BE2C (cell line): ENCODE data around the gene DPF3.
A peak's percentile ranks its signal among the peaks of the same experiment; 100 is the strongest.

Source experiments
- DNase-seq: peaks from one replicate; pipeline ENCODE4 v3.0.0-alpha.2; 2020
- H3K27me3 ChIP-seq: fragments of 250-450 bp; sonication (Bioruptor Pico); 2 replicates; pipeline ENCODE4 v1.5.1; 2020; ENCODE audit warnings: mild to moderate bottlenecking
- H3K36me3 ChIP-seq: fragments of 250-450 bp; sonication (Bioruptor Pico); 2 replicates; pipeline ENCODE4 v1.5.1; 2020; ENCODE audit warnings: mild to moderate bottlenecking
- H3K4me1 ChIP-seq: fragments of 250-450 bp; sonication (Bioruptor Pico); 2 replicates; pipeline ENCODE4 v1.5.1; 2020
- H3K4me3 ChIP-seq: 2 replicates; pipeline ENCODE4 v1.5.1; 2011; ENCODE audit warnings: low read depth, low read length
- H3K9me3 ChIP-seq: fragments of 250-450 bp; sonication (Bioruptor Pico); 2 replicates; pipeline ENCODE4 v1.5.1; 2020
- CTCF ChIP-seq: IDR thresholded peaks from 2 replicates; pipeline ENCODE4 v1.5.1; 2012; ENCODE audit warnings: mild to moderate bottlenecking, low read depth, low read length

Gene DPF3

DNA sequence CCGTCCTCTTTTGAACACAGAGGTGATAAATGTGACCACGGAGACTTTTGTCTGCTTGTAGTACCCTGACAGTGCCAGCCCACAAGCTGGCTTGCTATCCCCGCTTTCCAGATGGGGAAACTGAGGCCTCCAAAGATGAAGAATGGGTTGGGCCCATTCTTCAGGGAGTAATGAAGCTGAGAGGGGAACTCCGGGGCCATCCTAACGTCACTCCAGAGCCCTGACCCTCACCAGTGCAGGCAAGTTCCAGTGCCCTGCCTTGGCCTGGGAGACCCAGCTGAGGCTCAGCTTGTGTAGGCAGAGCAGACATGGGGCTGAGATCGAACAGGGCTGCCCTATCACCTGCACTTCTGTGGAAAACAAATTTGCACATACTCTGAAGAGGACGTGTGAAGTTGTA is 277.1 kb downstream of the DPF3 start:
- no peak overlapping the region for H3K4me3 ChIP-seq
- no peak for TF ChIP-seq CTCF

DNA sequence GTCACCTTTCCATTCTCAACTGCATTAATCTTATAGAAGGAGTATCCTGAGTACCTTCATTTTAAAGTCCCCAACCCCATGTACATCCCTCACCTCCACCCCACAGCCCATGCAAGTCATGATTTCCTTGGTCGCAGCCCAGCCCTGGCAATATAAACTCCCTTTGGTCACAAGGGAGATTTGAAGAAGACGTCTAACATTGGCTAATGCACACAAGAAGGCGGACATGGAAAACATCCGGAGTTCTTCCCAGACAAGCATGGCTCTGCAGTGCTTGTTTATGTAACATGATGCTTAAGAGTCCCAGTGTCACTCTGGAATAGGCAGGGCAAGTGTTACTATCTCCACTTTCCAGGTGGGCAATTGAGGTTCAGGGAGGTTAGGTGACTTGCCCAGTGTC is 277.6 kb downstream of the DPF3 start:
- Histone ChIP-seq H3K36me3 (no peaks in the 10 kb centered on the region), H3K4me3 (no peak overlapping the region), H3K9me3 (no peaks in the 10 kb centered on the region), H3K4me1 (peaks cover 53% of the 10 kb centered on the region), H3K27me3 (no peaks in the 10 kb centered on the region)
- DNase-seq = no peak
- no peak for TF ChIP-seq CTCF

More for the DNA sequence above, 277.1 kb downstream of the DPF3 start:
- Histone ChIP-seq H3K4me1 (peaks cover 53% of the 10 kb centered on the region), H3K27me3 (no peaks in the 10 kb centered on the region), H3K36me3 (no peaks in the 10 kb centered on the region), H3K9me3 (no peaks in the 10 kb centered on the region)
- no peak for DNase-seq

DNA sequence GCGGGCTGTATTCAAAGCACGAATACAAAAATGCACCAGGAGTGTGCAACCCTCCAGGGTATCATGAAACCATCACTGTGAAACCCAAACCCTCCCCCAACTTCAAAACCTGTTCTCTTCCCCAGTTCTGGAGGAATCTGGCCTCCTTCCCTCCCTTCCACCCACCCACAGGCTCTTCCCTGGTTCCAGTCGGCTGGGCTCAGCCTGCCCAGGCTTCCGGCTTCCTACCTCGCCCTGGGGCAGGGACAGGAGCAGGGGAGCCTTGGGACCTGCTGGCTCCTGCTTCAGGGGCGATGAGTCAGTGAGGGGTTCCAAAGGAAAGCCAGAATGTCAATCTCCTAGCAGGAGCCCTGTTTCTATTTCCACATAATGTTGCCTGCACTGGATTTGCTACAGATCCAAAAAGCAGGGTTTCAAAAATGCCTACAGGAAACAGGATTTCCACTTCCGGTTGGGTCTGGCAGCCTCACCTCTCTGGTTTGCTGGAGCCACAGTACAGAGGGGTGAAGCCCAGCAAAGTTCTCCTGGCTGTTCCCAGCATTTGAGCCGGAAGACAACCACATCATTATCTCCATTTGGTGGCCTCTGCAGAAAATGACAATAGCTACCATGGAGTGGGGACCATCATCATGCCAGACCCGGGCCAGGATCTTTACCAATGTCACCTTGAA is 278.3 kb downstream of the DPF3 start:
- Histone ChIP-seq H3K4me3 (no peak overlapping the region), H3K4me1 (peaks cover 53% of the 10 kb centered on the region), H3K9me3 (no peaks in the 10 kb centered on the region), H3K27me3 (no peaks in the 10 kb centered on the region), H3K36me3 (no peaks in the 10 kb centered on the region)
- TF ChIP-seq CTCF = no peak
- peak; percentile 83 for DNase-seq

DNA sequence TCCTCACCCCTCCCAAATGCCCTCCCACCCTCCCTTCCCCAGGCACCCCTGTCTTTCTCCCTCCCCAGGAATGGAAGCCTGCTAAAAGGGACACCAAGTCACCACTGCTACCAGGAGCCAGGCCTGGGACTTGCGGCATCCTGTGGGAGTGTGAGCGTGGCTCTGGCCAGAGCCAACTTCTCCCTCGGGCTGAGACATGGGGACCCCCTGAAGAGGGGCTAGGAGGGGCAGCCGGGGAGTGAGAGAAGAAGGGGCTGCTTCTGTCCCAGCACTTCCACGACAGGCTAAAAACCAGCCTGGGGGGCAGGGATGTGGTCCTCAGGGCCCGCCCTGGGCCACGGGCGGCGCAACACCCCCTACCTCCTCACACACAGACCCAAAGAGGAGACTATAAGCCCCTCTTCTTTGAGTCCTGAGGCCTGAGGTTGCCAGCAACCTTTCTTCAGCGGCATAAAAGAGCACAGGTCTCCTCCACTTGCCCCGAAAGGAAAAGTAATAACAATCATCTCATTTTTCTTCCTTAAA is 278.9 kb downstream of the DPF3 start:
- H3K27me3 ChIP-seq = no peaks in the 10 kb centered on the region
- no peaks in the 10 kb centered on the region for H3K36me3 ChIP-seq
- TF ChIP-seq CTCF = no peak
- DNase-seq = no peak
- no peak overlapping the region for H3K4me3 ChIP-seq
- peaks cover 53% of the 10 kb centered on the region for H3K4me1 ChIP-seq
- no peaks in the 10 kb centered on the region for H3K9me3 ChIP-seq

GRCh38 chr14:72614365-72614764 is 279.5 kb downstream of the DPF3 start:
- no peak for TF ChIP-seq CTCF
- H3K4me1 ChIP-seq = peaks cover 53% of the 10 kb centered on the region

DNA sequence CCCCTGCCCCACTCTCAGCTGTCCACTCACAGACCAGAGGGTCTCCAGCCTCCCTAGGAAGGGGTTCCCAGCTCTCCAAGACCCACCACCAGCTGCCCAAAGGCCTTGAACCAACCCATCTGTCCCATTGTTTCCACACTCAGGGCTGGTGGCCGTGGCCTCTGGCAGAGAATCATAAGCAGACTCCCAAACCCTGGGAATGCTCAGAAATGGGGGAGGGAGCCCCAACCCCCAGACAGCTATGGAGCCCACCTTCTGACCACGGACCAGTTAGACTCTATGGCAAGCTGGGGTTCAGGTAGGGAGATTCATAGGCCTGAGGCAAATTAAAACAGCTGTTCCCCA is 280.0 kb downstream of the DPF3 start:
- Histone ChIP-seq H3K27me3 (no peaks in the 10 kb centered on the region), H3K4me3 (no peak overlapping the region), H3K4me1 (peaks cover 49% of the 10 kb centered on the region), H3K36me3 (no peaks in the 10 kb centered on the region), H3K9me3 (no peaks in the 10 kb centered on the region)
- no peak for DNase-seq
- no peak for TF ChIP-seq CTCF

More at GRCh38 chr14:72614365-72614764, 279.5 kb downstream of the DPF3 start:
- Histone ChIP-seq H3K27me3 (no peaks in the 10 kb centered on the region), H3K9me3 (no peaks in the 10 kb centered on the region), H3K4me3 (no peak overlapping the region), H3K36me3 (no peaks in the 10 kb centered on the region)
- DNase-seq = no peak
